Gastrocnemius medialis (tissue), 4 donors: ENCODE results near the gene TBK1.

Experiments used
- POLR2A ChIP-seq, 2 donors: fragments of 450-650 bp; IDR thresholded peaks; one replicate each; pipeline ENCODE4 v1.6.1; 2017; ENCODE audit warnings: antibody characterized with exemption in 2 of 2, mild to moderate bottlenecking in 2 of 2, moderate library complexity in 2 of 2
- TF ChIP-seq, protein P1 (sequence below), 5 experiments: fragments of 450-650 bp in 3 of 5; fragments of 200-600 bp in 2 of 5; sonication (generic) in 2 of 5; IDR thresholded peaks in 4 of 5; conservative IDR thresholded peaks in 1 of 5; 1 replicate in 4 of 5; 2 replicates in 1 of 5; pipeline ENCODE4 v1.5.1; 2016 to 2019; ENCODE audit warnings: antibody characterized with exemption in 5 of 5, mild to moderate bottlenecking in 3 of 5, moderate library complexity in 3 of 5

DNA sequence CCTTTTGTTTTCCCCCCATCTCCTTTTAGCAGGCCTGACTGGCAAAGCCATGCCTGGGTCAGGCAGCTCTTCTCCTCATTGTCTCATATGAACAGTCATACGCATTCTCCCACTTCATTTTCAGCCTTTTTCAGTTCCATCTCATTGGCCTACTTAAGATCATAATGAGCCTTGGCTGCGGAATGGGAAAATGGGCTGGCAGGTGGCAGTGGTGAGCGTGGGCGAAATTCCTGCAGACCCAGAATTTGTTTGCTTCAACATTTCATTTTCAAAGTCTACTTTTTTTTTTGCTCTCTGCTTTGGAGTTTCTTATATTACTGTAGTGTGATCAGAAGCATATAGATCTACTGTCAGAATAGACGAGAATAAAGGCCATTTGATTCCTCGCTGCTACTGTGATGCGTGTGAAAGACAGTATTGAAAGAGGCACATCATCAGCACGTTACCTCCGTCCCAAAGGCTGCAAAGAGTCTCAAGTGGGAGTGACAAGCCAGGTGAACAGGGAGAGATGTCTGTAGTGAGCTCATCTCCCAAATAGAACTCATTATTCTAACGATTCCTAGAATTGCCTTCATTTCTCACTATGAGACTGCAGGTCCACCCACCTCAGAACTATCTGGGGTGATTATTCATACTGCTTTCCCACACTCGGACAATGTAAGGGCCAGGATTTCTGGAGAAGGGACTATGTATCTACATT is 73.7 kb downstream of the TBK1 start:
- TF ChIP-seq, protein P1, sequence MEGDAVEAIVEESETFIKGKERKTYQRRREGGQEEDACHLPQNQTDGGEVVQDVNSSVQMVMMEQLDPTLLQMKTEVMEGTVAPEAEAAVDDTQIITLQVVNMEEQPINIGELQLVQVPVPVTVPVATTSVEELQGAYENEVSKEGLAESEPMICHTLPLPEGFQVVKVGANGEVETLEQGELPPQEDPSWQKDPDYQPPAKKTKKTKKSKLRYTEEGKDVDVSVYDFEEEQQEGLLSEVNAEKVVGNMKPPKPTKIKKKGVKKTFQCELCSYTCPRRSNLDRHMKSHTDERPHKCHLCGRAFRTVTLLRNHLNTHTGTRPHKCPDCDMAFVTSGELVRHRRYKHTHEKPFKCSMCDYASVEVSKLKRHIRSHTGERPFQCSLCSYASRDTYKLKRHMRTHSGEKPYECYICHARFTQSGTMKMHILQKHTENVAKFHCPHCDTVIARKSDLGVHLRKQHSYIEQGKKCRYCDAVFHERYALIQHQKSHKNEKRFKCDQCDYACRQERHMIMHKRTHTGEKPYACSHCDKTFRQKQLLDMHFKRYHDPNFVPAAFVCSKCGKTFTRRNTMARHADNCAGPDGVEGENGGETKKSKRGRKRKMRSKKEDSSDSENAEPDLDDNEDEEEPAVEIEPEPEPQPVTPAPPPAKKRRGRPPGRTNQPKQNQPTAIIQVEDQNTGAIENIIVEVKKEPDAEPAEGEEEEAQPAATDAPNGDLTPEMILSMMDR (IDR thresholded peaks at IDR 0.05 in 4 of 5, conservative IDR thresholded peaks at IDR 0.05 in 1 of 5) = no peak
- no peak for TF ChIP-seq POLR2A (IDR thresholded peaks at IDR 0.05)
